PC-3 (cell line): ENCODE measurements around the gene HHIPL1. TPM values are rescaled to one million over a fixed set of nuclear protein-coding genes. Genes with fewer than 3 reads are reported as not detected.

ENCODE experiments used
- ATAC-seq: fragments of 200-7000 bp; cut with Tn5 transposase; 2 replicates; pipeline ENCODE4 v1.9.1; 2020; ENCODE audit warnings: mild to moderate bottlenecking, moderate library complexity
- BruUV-seq: library from RNA; stranded (reverse); fragments of 400-500 nt; replicated peaks from 2 replicates; lab custom pipeline; 2021; lab: Mats Ljungman, UMichigan
- CTCF ChIA-PET: fragments of 300-600 bp; sonication (Branson Sonifier 250); formaldehyde crosslinking; loops from one replicate; lab custom pipeline; 2022; ENCODE audit warnings: antibody characterized with exemption; lab: Charles Lee
- POLR2A ChIA-PET: fragments of 300-600 bp; sonication (Branson Sonifier 250); formaldehyde crosslinking; loops from one replicate; lab custom pipeline; 2022; ENCODE audit warnings: antibody characterized with exemption; ENCODE audit not compliant: unreplicated experiment; lab: Charles Lee
- DNase-seq: peaks from one replicate; pipeline ENCODE4 v3.0.0-alpha.2; 2015
- H2AFZ ChIP-seq: fragments of 300-600 bp; sonication (generic); 2 replicates; pipeline ENCODE4 v1.6.0; 2016; ENCODE audit warnings: antibody characterized with exemption, low read length
- H3F3A ChIP-seq: fragments of 300-600 bp; sonication (generic); one replicate; pipeline ENCODE4 v1.6.0; 2017; ENCODE audit warnings: antibody characterized with exemption, low read length, control low read depth, mild to moderate bottlenecking; ENCODE audit not compliant: unreplicated experiment
- H3K27ac ChIP-seq: fragments of 300-600 bp; sonication (generic); 2 replicates; pipeline ENCODE4 v1.5.1; 2016; ENCODE audit warnings: mild to moderate bottlenecking, low read length
- H3K27me3 ChIP-seq: fragments of 300-600 bp; sonication (generic); 2 replicates; pipeline ENCODE4 v1.6.1; 2016; ENCODE audit warnings: low read length, mixed read lengths
- H3K36me3 ChIP-seq: fragments of 300-600 bp; sonication (generic); 2 replicates; pipeline ENCODE4 v1.6.1; 2016; ENCODE audit warnings: low read depth, mixed run types, low read length, mixed read lengths
- H3K4me1 ChIP-seq: fragments of 300-600 bp; sonication (generic); 2 replicates; pipeline ENCODE4 v1.5.1; 2016; ENCODE audit warnings: low read length; ENCODE audit not compliant: insufficient read depth
- H3K4me2 ChIP-seq: fragments of 300-600 bp; sonication (generic); 2 replicates; pipeline ENCODE4 v1.6.0; 2016; ENCODE audit warnings: low read length
- H3K4me3 ChIP-seq: fragments of 300-600 bp; sonication (generic); 2 replicates; pipeline ENCODE4 v1.5.1; 2016; ENCODE audit warnings: mild to moderate bottlenecking, low read length, mixed read lengths
- H3K79me2 ChIP-seq: fragments of 300-600 bp; sonication (generic); 2 replicates; pipeline ENCODE4 v1.6.1; 2017; ENCODE audit warnings: low read length, mixed read lengths
- H3K9ac ChIP-seq: fragments of 300-600 bp; sonication (generic); 2 replicates; pipeline ENCODE4 v1.6.0; 2016; ENCODE audit warnings: mild to moderate bottlenecking, low read length
- H3K9me2 ChIP-seq: fragments of 300-600 bp; sonication (generic); replicated peaks from 2 replicates; pipeline ENCODE4 v1.6.1; 2016; ENCODE audit warnings: mixed run types, low read length, mixed read lengths
- H3K9me3 ChIP-seq: fragments of 300-600 bp; sonication (generic); 2 replicates; pipeline ENCODE4 v1.6.1; 2016; ENCODE audit warnings: low read length, mixed read lengths
- H4K20me1 ChIP-seq: fragments of 300-600 bp; sonication (generic); 2 replicates; pipeline ENCODE4 v1.6.1; 2016; ENCODE audit warnings: low read length, mixed read lengths
- EZH2 ChIP-seq: fragments of 300-600 bp; sonication (generic); IDR thresholded peaks from one replicate; pipeline ENCODE4 v1.6.1; 2017; ENCODE audit warnings: antibody characterized with exemption, mild to moderate bottlenecking, low read length; ENCODE audit not compliant: unreplicated experiment
- EZH2phosphoT487 ChIP-seq: fragments of 300-600 bp; sonication (generic); IDR thresholded peaks from 2 replicates; pipeline ENCODE4 v1.6.1; 2018; ENCODE audit warnings: mild to moderate bottlenecking, antibody characterized with exemption, low read length, borderline replicate concordance
- intact Hi-C: fragments of 100-400 bp; cut with micrococcal nuclease; formaldehyde crosslinking; loops from 2 replicates; pipeline ENCODE4 v1.9.0; 2023
- total RNA-seq: library from RNA; depleted of rRNA; stranded (reverse); fragments of >200 nt; gene quantifications from 2 replicates; pipeline ENCODE4 v1.2.3, GENCODE V29; 2014
- TF ChIP-seq, protein P1 (sequence below): fragments of 300-600 bp; sonication (generic); conservative IDR thresholded peaks from 2 replicates; pipeline ENCODE4 v1.5.1; 2017; ENCODE audit warnings: antibody characterized with exemption, low read depth, mild to moderate bottlenecking, low read length

Gene HHIPL1
- total RNA-seq, 1 experiment from 2014 or later, result 0.84 TPM

DNA sequence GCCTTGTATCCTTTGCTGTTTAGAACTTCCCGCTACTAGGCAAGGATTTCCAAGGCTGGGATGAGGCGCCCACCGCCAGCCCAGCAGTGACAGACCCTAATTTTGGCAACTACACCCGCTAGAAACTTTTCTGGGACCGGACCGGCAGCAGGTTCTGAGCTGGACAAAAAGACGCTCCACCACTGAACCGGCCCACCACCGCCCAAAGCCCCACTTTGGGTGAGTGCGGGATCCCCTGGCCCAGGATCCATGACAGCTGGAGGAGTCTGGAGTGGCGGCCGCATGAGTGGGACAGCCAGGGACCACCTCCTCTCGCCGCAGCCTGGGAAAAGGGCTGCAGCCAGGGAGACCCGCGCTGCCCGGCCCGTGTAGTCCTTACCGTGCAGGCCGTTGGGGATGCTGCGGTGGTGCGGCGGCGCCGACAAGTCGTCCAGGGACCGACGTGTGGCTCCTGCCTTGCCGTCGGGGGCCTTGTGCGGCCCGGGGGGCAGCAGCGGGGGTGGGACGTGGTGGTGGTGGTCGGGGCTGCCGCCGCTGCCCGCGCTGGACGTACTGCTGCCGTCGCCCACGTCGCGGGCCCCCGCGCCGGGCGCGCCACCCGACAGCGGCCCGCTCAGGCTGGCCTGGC is 42.0 kb upstream of the HHIPL1 start:
- H3K9me2 ChIP-seq, result no peaks in the 10 kb centered on the region
- peak overlapping the region; percentile 75 for H3K4me3 ChIP-seq
- DNase-seq, result no peak
- H3K9ac ChIP-seq, result peak overlapping the region; percentile 54
- H3F3A ChIP-seq, result no peaks in the 10 kb centered on the region
- H3K27ac ChIP-seq, result no peak overlapping the region; the same call in 1 of the 2 replicates
- H3K79me2 ChIP-seq, result peaks cover 59% of the 10 kb centered on the region
- TF ChIP-seq EZH2phosphoT487 (no peak), EZH2 (no peak)
- TF ChIP-seq, protein P1, sequence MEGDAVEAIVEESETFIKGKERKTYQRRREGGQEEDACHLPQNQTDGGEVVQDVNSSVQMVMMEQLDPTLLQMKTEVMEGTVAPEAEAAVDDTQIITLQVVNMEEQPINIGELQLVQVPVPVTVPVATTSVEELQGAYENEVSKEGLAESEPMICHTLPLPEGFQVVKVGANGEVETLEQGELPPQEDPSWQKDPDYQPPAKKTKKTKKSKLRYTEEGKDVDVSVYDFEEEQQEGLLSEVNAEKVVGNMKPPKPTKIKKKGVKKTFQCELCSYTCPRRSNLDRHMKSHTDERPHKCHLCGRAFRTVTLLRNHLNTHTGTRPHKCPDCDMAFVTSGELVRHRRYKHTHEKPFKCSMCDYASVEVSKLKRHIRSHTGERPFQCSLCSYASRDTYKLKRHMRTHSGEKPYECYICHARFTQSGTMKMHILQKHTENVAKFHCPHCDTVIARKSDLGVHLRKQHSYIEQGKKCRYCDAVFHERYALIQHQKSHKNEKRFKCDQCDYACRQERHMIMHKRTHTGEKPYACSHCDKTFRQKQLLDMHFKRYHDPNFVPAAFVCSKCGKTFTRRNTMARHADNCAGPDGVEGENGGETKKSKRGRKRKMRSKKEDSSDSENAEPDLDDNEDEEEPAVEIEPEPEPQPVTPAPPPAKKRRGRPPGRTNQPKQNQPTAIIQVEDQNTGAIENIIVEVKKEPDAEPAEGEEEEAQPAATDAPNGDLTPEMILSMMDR, result no peak
- peak overlapping the region; percentile 89 for H3K4me2 ChIP-seq
- peaks cover 46% of the 10 kb centered on the region for H4K20me1 ChIP-seq
- no peaks in the 10 kb centered on the region for H3K9me3 ChIP-seq
- H3K4me1 ChIP-seq, result peaks cover 19% of the 10 kb centered on the region
- CTCF ChIA-PET, result interaction anchor here (1.0 to 1.5 kb wide), 5 partner anchors 23 to 122 kb away, joined by 3 to 7 read pairs (median 4); partner anchors contain the start of genes CCNK and SETD3
- POLR2A ChIA-PET, result no interaction called here
- ATAC-seq, result no peak
- H2AFZ ChIP-seq, result peak overlapping the region; percentile 24; the same call in 1 of the 2 replicates
- intact Hi-C loops, result no loop called here
- no peaks in the 10 kb centered on the region for H3K27me3 ChIP-seq
- no peaks in the 10 kb centered on the region for H3K36me3 ChIP-seq
- BruUV-seq, result TSS peak; percentile 79

DNA sequence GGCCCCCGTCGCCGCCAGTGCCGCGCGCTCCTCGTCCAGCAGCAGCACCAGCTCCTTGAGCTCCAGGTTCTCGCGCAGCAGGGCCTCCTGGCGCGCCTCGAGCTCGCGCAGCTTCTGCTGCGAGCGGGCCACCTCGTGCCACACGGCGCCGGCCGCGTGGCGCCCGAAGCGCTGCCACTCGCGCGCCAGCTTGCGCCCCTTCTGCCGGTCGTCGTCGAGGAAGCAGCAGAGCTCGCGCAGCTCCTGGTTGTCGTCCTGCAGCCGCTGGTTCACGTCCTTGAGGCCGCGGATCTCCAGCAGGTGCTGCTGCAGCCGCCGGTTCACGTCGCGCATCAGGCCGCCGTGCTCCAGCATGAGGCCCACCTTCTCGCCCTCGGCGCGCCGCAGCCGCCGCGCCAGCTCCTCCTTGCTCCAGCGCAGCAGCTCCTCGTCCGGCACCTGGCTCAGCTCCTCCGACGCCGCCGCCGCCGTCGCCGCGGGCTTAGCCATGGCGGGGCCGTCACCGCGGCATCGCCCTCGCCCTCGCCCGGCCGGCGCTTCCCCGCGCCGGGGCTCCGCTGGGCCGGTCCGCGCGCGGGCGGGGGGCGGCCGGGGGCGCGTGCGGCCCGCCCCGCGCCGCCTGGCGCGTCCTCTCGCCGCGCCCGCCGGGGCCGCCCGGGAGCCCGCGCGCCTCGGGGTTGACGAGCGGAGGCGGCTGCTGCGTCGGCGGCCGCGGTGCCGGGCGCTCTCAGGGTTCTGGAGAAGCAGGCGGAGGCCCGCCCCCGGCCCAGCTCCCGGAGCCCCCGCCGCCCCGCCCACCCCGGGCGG is 41.3 kb upstream of the HHIPL1 start, which contains the start of gene CCDC85C:
Gene CCDC85C (minus strand): TSS at position 737 of the 807 bp plus-strand sequence. CDS start 248 bp downstream, at position 489.
- Histone ChIP-seq H3K79me2 (peaks cover 51% of the 10 kb centered on the region), H3K27me3 (no peaks in the 10 kb centered on the region), H3K4me3 (peak within 1 kb of the TSS; percentile 92), H3K27ac (peak within 1 kb of the TSS; percentile 25; the same call in 1 of the 2 replicates), H3K36me3 (no peaks in the 10 kb centered on the region), H2AFZ (peak within 1 kb of the TSS; percentile 98), H3K4me1 (peaks cover 19% of the 10 kb centered on the region), H3F3A (no peaks in the 10 kb centered on the region), H4K20me1 (peaks cover 40% of the 10 kb centered on the region), H3K9ac (peak within 1 kb of the TSS; percentile 74), H3K9me3 (no peaks in the 10 kb centered on the region), H3K9me2 (no peaks in the 10 kb centered on the region), H3K4me2 (peak within 1 kb of the TSS; percentile 100)
- ATAC-seq (no peak; the same call in 1 of the 2 replicates), DNase-seq (peak; percentile 25)
- no TSS peak for BruUV-seq
- intact Hi-C loops, result loop anchor here (2.0 kb wide), 3 partner anchors 29 to 79 kb away; no protein-coding TSS in a partner anchor
- ChIA-PET CTCF (interaction anchor here (0.5 to 1.3 kb wide), 4 partner anchors 24 to 702 kb away, joined by 3 to 4 read pairs (median 3); partner anchors contain the start of genes CCNK and SETD3), POLR2A (no interaction called here)
- TF ChIP-seq EZH2, result no peak
- TF ChIP-seq, protein P1, result no peak
